ENCODE measurements around the gene SYT9. TPM values are rescaled to one million over a fixed set of nuclear protein-coding genes. Genes with fewer than 3 reads are reported as not detected.

SYT9 gene
- total and polyA plus RNA-seq, 9 of the 15 experiments (the other 6 are each of a cell fraction or from before 2014, with no cell fraction given), result 0.01 TPM; not detected in 8

DNA sequence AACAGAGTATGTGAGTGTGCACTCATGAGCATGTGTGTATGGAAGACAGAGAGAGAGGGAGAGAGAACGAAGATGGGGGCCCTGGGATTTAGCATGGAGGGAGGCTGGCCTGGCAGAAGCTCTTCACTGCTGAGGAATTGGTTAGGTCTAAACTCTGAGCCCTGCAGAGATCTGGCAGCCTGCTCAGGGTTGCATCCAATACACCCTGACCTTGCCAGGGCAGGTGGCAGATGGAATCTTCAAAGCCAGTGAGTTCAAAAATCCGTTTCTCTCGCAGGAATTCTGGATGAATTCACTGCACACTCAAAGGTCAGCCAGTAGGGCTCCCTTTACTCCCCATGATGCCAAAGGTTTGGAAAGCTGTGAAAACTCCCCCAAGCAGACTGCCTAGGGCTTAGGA, 172.2 kb downstream of the SYT9 start (continued):
- TF ChIP-seq, protein P1, sequence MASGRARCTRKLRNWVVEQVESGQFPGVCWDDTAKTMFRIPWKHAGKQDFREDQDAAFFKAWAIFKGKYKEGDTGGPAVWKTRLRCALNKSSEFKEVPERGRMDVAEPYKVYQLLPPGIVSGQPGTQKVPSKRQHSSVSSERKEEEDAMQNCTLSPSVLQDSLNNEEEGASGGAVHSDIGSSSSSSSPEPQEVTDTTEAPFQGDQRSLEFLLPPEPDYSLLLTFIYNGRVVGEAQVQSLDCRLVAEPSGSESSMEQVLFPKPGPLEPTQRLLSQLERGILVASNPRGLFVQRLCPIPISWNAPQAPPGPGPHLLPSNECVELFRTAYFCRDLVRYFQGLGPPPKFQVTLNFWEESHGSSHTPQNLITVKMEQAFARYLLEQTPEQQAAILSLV (tag; IDR thresholded peaks at IDR 0.05), result no peak
- TF ChIP-seq SP2 (IDR thresholded peaks at IDR 0.05; ENCODE audit: extremely low read depth, low read depth, low read length, poor library complexity, severe bottlenecking), result no peak

DNA sequence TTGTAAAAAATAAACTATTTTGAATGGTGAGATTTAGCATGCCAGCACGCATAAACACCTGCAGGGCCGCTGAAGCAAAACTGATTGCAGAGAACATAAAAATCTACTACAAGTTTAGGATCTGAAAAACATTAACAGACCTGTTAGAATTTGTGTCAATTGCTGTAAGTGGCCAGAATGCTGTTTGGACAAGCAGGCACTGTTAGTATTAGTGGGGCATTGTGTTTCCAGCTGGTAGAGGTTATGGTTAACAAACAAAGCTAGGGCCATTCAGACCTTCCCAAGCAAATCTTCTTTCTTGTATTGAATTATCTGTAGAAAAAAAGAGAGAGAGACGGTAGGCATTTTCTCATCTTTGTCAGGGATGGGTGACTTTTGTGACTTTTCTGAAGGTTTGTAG, 176.0 kb downstream of the SYT9 start:
- H3K4me1 ChIP-seq (replicated peaks in 1 of 2; ENCODE audit: control insufficient read depth in 2 of 2, insufficient read depth in 2 of 2, low read length in 2 of 2), result no peaks in the 10 kb centered on the region
- H3K4me2 ChIP-seq (ENCODE audit: insufficient read depth, low read length), result no peak overlapping the region
- FAIRE-seq (no peak), ATAC-seq (no peak), DNase-seq (ENCODE audit: extremely low read depth in 1 of 4, low spot score in 3 of 4) (no peak)
- in situ Hi-C loops (cut with MboI), result no loop called here
- POLR2A ChIA-PET, result interaction anchor here (0.8 kb wide), 1 partner anchor 57 kb away, joined by 3 read pairs; no protein-coding TSS in a partner anchor
- H3K36me3 ChIP-seq (ENCODE audit: control insufficient read depth, insufficient read depth, low read length), result no peaks in the 10 kb centered on the region
- H3K27me3 ChIP-seq (ENCODE audit: control insufficient read depth in 2 of 2, insufficient read depth in 2 of 2, low read length in 2 of 2), result no peaks in the 10 kb centered on the region
- H3K9me3 ChIP-seq (replicated peaks; ENCODE audit: control insufficient read depth, insufficient read depth, low read depth, low read length), result no peaks in the 10 kb centered on the region
- WGBS (ENCODE audit: insufficient coverage, low coverage, missing lambda C conversion rate), result 0% methylated on average over 3 of the region's 3 CpGs
- no TSS peak for BruUV-seq (replicated peaks)
- H3K27ac ChIP-seq (ENCODE audit: extremely low read depth, low read depth, low read length), result no peak overlapping the region
- H2AFZ ChIP-seq (ENCODE audit: low read depth, low read length), result no peak overlapping the region
- no peak for TF ChIP-seq C11orf30 (IDR thresholded peaks at IDR 0.05; ENCODE audit: low read depth)
- no peak for TF ChIP-seq TBP (optimal IDR thresholded peaks at IDR 0.05; ENCODE audit: low read depth, low read length)
- no peak for TF ChIP-seq NBN (IDR thresholded peaks at IDR 0.05; ENCODE audit: low read depth)
- TF ChIP-seq MEF2D (tag; conservative IDR thresholded peaks at IDR 0.05; ENCODE audit: low read depth), result no peak
- no peak for TF ChIP-seq LCOR (CRISPR knock-in tag; IDR thresholded peaks at IDR 0.05)
- no peak for TF ChIP-seq KAT8 (IDR thresholded peaks at IDR 0.05; ENCODE audit: low read depth)
- no peaks in the 10 kb centered on the region for H4K20me1 ChIP-seq (replicated peaks; ENCODE audit: control insufficient read depth, insufficient read depth, low read length)
- intact Hi-C loops (cut with micrococcal nuclease), result no loop called here
- no peaks in the 10 kb centered on the region for H3K9me1 ChIP-seq (ENCODE audit: control insufficient read depth, insufficient read depth, low read length)
- no peak overlapping the region for H3K9ac ChIP-seq (ENCODE audit: insufficient read depth in 1 of 2, low read depth in 2 of 2, low read length in 2 of 2)
- H3K79me2 ChIP-seq (ENCODE audit: control insufficient read depth, insufficient read depth, low read length), result no peaks in the 10 kb centered on the region
- CTCF ChIA-PET (ENCODE audit: low intra/inter-chr PET ratio), result no interaction called here
- no peak overlapping the region for H3K4me3 ChIP-seq
